GF-D8 (cell line): ENCODE results near the gene PARD3.

Experiments
- DNase-seq: peaks from one replicate; lab custom pipeline; 2025; lab: John Stamatoyannopoulos, UW

Gene PARD3

DNA sequence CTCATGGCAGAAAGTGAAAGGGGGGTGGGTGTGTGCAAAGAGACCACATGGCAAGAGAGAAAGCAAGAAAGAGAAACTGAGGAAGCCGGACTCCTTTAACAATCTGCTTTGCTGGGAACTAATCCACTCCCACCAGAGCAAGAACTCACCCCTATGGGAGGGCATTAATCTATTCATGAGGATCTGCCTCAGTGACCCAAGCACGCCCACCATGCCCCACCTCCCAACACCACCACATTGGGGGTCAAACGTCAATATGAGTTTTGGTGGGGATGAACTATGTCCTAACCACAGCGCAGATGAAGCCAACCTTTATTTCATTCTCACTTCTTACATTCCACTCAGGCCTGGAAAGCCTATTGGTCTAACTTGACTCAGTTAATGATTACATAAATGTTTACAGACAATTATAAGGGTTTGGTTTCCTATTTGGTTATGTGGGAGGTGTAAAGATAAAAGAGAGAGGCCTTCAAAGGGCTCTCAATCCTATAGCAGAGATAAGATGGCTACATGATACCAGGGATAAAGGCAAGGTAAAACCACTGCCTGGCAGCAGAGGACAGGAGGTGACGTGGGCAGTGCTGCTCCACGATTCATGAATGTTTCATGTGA lies 601.8 kb downstream of the PARD3 start:
- no peak for DNase-seq

DNA sequence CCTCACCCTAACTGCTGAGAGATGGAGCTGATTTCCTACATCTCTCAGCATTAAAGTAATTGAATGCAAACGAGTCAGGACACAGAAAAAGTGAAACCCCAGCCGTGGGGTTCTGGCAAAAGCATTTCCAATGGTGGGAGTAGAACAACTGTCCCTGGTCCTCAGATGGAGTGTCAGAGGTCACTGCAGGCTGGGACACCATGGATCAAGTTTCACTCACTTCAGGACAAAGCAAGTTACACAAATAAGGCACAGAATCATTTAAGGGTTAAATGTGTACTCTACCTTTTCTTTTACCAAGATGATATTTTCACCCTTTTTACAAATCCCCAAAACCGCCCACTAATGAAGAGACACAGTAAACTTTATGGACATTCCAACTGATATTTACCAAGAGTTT lies 607.8 kb downstream of the PARD3 start:
- DNase-seq = no peak

DNA sequence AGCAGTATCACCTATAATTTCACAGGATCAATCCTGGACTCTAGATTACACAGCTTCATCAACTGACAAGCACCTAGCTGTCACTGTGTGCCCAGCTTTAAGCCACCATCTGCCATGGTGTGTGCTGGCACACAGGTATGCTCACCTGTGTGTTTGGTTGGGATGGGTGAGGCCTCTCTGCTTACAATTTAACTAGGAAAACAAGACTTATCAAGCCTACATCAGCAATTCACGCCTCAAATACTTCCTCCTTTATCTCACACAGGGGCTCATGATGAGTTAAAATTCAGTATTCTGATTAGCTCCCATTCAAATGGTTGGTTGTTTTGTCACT lies 608.2 kb downstream of the PARD3 start:
- DNase-seq = no peak

DNA sequence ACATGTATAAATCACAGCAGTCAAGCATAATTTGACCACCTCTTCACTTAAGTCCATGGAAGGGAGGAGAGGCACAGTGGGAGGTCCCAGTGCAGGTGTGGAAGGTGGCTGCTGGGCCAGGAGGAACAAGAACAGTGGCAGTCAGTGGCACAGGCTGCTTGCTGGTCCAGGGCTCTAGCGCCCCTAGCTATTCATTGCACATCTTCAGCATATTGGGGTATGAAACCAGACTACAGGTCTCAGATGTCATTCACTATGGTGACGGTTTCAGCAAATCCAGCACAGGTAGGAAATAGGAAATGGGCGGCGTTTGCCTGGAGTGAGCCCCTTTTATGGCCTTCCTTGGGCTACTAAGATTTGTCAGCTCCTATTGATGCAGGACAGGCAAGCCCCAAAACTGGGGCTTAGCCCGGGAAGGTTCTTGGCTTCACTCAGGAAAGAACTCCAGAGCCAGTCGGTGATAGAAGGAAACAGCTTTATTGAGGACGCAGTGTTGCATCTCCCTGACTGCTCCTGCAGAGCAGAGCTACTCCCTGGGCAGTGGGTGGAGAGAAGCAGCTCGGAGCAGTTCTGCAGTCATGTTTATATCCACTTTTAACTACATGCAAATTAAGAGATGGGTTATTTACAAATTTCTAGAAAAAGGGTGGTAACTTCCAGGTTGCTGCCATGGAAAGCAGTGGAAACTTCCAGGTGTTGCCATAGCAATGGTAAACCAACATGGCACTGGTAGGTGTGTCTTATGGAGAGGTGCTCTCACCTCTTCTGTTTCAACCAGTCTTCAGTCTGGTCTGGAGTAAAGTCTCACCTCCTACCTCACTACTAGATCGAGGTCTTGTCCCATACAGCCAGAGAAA lies 608.8 kb downstream of the PARD3 start:
- DNase-seq = no peak

DNA sequence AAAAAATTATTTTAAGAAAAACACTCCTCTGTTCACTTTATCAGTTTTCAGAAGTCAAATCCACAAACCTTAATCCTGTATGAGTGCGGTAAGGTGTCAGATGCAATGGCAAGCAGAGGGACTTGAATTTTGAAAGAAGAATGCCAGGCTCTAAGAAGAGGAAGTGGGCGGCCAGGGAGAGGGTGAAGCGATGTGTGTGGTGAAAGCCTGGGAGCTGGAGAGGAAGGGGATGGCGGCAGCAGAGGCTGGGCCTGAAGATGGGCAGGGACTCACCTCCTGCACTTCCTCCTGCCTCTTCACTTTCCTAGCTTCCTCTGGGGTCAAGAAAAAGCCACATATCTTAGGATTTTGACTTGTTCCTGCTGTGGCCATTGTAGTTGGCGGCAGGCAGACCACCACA lies 609.6 kb downstream of the PARD3 start:
- DNase-seq = no peak

DNA sequence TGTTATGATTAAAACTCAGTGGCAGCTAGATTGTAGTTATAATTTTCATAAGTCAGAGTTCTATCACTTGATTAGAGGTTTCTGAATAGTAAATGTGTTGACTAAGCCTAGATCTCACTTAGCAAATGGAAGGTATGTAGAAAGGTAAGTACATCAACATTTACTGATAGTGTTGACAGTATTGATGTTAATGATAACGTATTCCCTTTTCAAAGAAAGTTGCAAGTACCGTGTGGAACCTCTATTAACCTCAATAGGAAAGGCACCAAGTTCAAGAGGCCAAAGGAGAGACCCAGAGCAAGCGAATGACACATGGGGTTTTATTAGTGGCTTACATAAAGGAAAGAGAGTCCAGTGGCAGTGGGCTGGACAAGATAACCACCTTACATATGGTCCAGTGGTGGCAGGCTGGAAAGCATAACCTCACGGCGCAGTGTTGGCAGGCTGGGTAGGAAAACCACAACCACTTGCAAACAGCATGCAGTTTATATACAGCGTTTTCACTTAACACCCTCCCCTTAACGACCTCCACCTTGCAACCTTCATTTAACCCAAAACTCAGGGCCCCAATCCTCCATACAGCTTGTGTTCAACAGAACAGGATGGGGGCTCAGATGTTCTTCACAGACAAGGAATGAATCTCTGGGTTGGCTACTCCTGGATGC lies 611.0 kb downstream of the PARD3 start:
- no peak for DNase-seq

DNA sequence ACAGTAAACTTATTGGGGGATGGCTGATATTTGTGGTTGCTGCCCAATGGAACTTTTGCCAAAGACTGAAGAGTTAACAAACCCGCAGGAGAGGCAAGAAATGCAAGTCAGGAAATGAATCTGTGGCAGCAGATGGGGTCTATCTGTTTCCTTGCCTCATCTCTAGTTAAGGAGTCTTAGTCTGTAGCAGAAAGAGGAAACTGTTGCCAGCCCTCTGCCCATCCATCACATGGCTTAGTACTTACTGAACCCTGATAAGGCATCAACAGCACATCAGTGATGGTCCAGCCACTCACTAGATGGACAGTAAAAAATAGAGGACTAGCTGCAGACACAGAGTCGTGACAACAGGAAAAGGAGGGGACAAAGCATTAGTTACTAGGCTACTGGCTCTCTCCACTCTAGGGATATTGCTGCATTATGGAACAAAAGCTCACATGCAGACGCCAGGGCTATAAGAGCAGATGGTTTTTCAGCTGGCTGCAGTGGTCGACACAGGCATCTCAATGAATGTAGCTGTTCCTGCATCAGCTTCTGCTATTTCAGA lies 614.7 kb downstream of the PARD3 start:
- DNase-seq = no peak

DNA sequence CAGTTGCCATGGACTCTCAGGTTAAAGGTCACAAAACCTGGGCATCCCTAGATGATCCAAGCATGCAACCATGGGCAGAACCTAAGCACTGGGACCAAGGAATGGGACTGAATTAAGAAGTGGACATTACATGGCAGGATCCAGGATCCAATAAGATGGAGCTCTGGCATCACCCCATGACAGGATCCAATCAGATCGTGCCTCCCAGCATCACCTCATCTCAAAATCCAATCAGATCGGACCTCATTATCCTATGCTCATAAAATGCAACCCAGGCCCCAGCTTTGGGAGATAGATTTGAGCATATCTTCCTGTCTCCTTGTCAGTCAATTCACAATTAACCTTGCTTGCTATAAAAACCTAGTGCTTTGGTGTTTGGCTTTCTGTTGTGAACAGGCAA lies 616.1 kb downstream of the PARD3 start:
- DNase-seq = no peak

DNA sequence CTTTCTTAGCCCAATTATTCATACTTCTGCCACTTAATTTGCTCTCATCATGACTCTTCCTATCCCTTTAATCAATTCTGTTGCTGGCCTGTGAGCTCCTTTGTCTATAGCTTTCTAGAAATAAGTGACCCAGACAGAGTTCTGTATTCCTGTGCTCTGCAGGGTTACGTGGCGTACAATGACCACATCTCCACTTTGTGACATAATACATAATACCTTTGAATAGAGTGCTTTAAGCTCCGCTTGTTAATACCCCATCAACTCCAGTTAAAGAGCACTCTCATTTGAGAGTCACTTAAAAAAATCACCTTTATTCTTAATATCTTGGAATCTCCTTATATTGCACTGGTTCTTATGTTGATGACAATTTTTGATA lies 619.0 kb downstream of the PARD3 start:
- no peak for DNase-seq

DNA sequence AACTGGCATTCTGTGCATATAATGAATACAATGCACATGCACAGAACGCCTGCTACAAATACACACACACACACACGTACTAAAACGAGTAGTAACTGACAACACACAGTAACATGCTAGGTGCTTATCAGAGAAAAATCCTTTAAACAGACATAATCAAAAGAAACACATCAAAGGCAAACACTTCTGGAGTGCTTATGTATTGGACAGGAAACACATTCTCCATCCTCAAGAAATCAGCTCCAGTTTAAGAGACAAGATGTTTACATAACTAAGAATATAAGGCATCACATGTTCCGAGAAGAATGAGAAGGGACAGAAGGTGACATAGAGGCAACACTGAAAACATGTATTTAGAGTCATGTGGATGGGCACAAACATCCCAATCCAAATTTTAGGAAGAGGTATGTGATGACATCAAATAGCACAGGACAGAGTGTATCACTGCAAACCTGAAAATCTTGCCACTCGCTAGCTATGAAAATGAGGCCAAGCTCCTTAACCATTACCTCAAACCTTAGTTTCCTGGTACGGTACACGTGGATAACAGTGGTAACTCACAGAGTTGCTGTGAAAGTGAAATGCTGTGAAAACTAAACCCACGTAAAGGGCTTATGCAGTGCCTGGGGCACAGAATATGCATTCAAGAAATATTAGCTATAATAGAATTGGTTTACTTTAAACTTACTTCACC lies 619.6 kb downstream of the PARD3 start:
- DNase-seq = no peak

DNA sequence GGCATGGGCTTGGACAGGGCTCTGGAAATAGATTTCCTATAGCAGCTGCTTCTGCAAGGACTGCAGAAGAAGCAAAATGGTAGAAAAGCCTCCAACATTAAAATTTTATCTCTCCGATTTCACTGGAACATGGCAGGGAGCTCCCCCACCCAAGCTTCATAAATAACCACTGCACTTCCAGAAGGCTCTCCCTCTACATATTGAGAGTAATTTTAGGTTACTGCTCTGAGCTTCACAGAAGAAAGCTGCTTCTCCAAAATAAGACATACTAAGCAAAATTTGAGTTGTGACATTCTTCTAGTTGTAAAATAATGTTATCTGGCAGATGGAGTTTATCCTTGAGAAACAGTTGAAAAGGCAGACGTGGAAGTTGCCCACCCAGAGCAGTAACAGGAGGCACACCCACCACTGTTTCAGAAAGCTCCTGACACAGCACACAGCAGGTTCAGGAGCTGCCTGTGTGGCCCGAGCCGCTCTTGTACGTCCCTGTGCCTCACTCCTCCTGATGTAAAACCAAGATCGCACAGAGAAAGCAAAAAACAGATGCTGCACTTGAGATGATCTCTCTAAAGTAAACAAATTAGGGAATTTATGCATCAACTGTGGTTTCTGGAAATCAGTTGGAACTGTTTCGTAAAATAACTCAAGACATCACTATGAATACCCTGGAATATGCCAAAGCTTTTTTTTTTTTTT lies 621.0 kb downstream of the PARD3 start:
- DNase-seq = no peak

DNA sequence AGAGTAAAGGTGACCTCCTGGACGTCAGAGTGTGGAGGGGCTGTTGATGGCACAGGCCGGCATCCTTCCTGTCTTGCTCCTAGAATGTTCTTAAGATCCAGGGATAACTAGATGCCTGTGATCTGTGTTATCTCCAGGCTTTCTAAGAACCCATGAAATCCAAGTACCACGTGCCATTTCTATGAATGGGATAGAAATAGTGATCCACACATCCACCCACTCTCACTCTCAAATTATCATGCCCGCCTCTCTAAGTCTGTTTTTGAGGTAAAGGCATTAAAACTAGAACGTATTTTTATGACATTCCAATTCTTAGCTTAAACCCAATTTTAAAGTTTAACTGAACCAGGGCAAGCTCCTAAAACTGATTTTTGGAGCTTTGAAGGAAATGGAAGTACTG lies 622.5 kb downstream of the PARD3 start:
- no peak for DNase-seq

DNA sequence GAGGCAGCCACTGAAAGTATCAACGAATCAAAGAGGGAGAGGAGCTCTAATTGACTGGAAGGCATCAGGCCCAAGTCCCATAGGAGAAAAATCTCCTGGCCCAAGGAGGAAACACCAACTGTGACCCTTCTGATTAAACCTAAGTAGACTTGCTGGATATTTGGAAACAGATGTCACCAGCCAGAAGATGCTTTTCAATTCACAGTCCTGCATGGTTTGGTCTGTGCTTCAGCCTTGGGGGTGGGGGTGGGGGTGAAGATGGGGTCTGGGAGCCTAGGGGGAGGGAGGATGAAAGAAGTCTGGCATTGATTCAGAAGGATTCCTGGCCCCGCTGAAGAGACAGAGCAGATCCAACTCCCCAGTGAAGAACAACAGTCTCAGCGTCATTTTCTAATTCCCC lies 623.7 kb downstream of the PARD3 start:
- DNase-seq = no peak

DNA sequence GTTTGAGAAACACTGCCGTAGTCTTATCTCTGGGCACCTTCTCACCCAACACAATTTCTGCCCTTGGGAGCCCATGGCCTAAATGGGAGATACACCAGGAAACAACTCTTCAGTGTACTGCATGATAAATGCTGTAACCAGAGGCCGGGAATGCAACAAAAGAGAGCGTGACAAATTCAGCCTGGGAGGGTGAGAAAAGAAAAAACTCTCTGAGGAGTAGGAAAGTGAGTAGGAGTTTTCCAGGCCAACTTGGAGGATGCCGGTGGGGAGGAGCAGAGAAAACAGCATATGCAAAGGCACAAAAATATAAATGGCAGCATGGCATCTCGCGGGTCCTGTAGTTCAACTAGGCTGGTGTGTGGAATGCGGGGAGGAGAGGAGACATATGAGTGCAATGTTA lies 624.5 kb downstream of the PARD3 start:
- DNase-seq = no peak

DNA sequence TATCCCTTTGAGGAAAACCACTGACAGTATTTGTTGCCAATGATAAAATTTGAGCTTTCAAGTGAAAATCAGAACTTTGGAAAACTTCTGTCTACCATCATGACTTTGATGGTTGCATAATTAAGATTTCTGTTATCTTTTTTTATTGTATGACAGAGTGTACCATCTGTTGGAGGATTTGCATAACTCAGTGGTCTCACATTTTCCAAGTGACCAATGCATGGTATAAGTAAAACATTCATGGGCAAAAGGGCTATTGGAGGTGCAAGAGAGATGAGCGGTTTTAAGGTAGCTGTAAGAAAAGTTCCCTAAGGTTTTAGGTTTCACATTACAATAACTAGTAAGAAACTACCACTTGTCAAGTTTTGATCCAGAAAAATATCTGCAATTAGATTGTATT lies 625.3 kb downstream of the PARD3 start:
- no peak for DNase-seq

DNA sequence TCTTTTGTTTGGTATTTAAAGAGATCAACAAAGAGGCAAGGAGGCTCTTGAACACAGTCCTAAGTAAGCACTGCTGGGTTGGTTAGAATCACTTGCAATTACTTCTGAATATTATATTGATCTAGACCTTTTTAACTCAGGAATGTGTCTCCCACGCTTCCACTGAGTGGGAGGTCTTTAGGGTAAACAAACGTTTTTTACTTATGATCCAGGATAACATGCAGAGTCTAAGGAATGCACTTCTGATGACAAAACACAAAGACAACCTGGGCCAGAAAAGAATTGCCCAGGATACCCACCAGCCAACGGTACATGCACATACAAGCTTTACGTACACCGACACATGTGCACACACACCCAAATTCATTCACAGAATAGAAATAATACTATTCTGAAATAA lies 626.9 kb downstream of the PARD3 start:
- no peak for DNase-seq

DNA sequence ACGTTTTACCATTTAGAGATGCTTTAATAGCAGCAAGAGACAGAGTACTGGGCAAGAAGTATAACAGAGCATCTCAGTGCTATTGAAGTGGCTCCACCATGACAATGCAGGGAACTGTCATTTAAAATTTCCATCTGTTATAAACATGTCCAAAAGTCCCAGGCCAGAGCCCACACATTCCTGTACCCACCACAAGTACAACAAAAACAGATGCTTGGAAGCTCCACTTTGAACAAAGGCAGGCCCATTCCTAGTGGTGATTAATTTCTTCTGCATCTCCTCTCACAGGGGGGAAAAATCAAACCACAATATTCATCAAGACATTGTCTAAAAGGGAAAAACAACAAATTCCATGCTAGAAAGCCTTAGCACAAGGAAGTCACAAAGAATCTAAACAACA lies 627.9 kb downstream of the PARD3 start:
- DNase-seq = no peak

DNA sequence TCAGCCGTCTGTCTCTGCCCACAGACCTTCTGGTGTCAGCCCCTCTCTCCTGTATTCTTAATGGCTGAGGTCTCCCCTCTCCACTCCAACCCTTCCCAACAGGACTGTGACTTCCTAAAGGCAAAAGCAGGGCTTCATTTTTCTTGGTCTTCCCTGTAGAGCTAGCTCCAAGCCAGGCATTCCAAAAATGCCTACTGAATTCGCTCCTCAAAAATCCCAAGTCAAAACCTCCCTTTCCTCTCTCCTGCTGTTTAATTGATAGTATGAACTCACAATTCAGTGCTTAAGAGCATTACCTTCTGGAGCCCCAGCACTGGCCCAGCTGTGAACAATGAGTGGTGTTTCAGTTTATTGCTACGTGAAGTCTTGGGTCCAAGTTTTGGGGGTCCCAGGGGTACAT lies 628.4 kb downstream of the PARD3 start:
- no peak for DNase-seq

DNA sequence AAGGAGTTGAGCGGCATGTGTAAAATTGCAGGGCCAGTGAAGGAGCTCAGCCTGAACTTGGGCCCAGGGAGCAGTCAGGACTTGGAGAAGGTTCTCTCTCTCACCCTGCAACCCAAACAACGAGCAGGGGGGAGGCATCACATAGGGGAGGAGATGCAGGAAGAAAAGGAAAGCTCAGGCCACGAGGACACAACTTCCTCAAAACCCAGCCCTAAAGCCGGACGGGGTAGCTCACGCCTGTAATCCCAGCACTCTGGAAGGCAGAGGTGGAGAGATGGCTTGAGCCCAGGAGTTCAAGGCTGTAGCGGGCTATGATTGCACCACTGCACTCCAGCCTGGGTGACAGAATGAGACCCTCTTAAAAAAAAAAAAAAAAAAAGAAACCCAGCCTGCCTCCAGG lies 629.1 kb downstream of the PARD3 start:
- no peak for DNase-seq

DNA sequence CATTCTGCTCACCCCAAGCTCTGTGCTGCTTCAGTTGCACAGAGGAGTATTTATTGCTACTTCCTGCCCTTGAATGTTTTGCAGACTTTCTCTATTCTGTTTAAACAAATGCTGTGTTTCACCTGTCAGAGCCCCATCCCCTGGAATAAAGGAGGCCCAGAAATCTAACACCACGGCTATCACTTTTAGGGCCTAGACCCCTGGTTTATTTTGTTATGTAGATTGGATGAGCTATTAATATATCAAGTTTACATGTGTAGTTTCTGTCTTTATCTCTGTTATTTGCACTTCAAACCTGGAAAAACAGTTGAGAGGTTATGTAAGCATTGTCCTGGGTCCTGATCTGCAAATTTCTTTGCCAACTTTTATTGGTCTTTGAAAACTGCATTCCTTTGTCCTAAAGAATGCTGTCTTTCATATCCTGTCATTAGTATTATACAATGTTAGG lies 630.1 kb downstream of the PARD3 start:
- no peak for DNase-seq

DNA sequence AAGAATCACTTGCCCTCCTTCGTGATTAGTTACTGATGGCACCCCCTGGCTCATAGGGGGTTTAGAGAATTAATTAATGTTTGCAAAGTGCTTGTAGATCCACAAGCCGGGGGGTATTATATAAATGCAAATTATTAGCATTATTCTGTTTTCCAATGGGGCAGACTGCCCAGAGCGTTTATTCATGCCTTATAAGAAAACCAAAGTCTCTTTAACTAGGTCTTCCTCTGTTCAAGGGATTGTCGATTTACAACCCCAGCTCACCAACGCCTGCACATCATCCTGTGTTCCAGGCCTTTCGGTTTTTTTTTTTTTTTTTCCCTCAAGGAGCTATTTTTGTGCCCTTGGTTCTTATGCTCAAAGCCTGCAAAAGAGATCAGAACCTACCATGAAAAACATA lies 630.7 kb downstream of the PARD3 start:
- DNase-seq = no peak
